Effector CD4-positive, alpha-beta T cell (primary cell): ENCODE results near the gene PLXDC2.

ENCODE experiments used
- DNase-seq: peaks from one replicate; pipeline ENCODE4 v3.0.0-alpha.2; 2020

PLXDC2 gene

DNA sequence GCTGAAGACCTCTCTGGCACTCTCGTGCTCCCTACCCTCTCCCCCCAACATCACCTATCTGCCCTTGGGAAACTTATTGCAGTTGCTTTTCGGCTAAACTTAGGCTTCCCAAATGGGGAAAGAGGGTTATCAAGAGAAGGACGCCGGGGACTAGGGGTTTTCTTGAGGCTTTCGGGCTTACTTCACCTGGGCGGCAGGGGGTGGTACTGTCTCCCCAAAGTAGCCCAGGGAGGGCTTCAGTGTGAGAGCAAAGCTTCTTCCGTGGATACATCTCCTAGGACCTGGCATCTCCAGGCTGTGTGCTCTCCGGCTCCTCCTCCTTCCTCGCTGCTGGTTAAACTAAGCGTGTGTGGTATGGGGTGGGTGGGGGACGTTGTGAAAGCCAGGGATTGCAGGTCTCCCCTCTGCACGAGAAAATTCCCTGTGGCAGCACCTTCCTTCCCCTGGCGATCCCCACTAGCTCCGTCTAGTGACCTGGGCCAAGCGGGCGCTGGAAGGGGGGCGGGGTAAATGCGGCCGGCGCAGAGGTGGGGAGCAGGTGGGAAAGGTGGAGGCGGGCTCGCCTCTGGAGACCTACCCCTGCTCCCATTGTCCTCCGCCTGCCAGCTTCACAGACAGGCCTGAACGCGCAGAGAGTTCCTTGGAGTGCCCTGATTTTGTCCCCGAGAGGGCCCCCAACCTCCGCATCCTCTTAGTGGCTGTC lies 1.1 kb downstream of the PLXDC2 start:
- no peak for DNase-seq

DNA sequence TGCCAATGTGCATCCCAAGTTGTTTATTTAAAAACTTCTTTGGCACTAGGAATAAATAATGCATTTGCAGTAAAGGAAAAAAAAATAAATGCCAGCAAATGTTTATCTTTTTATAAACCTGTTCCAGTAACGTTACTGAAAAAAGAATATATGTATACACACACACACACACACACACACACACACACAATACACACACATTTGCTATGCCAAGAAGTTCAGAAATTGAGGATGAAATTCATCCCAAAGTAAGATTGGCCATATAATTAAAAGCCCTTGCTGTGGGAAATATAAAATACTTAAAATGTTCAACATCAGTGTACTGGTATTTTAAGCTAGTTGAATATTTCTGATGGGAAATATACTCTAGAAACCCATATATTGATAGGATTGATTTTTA lies 2.6 kb downstream of the PLXDC2 start:
- no peak for DNase-seq

DNA sequence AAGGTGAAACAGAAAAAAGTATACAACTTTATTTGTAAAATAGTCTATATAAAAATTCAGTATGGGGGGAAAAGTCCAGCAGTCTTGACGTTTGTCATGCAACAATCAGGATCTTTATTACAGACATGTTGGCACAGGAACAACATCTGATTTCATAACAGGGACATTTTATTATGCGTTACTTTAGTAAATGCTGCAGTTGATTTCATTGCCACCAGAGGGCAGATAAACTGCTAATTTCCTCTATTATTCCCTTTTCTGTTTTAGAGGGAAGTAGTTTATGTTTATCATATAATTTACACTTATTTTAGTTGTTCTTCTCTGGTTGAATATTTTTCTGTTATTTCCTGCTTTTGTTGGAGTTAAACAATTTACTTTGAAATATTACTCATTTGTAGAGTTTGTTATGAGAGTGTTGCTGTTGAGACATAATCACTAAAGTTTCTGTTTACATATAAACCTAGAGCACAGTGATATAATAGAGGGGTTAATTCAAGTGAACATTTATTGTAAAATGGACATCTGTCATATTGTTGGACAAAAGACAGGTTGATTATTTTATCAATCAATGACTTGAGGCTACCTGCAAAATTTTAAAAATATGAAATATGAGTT lies 3.3 kb downstream of the PLXDC2 start:
- no peak for DNase-seq

DNA sequence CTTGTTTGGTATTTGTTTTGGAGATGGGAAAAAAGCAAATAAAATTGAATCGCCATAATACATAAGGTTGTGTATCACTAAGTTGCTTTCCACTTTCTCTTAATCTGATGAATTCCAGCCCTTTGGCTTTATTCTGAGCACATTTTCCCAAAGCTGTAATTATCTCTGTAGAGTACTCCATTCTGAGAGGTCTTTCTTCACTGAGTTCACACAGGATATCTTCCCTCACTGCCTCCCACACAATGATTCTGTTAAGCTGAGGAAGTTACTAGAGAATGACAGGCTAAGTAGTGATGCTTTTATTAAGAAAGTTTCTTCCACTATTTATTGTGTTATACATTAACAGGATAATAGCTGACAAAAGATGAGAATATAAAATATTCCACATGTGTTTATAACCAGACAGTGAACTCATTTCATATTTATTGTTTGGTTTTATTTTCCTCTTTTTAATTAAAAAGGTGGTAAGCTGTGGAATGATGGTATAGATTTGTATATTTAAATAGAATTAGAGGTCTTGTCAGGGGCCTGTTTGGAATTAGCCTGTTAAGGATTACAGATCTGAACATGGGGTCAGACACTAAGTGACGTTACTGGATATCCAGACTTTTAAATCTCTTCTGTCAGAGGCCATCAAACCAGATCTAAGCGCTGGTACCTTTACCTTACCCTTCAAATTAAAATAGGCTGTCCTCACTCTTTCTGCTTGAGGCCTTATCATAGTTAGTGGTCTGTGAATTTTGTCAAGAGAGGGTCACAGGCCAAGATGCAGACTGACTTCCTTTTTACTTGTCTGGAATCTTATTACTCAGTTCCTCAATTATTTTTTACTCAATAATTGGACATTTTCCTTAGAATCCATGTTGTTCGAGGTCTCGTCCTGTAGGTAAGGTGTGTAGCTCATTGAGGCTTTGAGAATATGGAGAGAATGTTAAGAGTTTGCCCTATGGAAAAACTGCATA lies 8.4 kb downstream of the PLXDC2 start:
- DNase-seq = no peak

DNA sequence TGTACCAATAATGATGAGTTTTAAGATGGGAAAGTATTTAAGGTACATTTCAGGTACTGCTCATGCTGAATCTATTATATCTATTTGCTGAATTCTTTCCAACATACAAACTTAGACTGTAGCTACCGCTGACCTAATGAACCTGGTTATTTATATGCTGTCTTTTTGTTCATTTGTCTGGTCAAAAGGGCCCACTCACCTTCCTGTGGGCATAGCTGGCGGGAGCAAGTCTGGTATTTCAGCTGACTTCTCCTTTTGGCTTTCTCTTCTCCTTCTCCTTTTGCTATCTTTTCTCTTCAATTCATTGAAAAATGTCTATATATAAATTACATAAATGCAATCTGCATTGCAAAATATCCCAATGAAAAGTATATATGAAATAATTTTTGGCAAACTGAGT lies 9.5 kb downstream of the PLXDC2 start:
- DNase-seq = no peak

DNA sequence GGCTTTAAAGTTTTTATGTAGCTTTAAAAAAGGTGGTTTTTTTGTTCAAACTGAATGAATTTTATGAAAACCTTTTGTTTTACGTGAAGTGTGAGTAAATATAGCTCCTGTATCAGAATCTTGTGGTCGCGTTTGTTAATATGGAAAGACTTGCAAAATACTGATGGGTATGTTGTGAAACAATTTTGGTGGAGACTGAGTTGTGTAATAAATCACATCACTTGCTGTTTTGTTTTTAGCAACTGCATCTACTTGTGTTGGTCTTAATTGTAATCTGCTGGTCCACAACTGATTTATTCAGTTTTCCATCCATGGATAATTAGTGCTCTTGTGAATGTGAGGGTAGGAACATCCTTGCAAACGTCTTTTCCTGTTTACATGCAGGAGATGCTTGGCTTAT lies 10.5 kb downstream of the PLXDC2 start:
- no peak for DNase-seq

DNA sequence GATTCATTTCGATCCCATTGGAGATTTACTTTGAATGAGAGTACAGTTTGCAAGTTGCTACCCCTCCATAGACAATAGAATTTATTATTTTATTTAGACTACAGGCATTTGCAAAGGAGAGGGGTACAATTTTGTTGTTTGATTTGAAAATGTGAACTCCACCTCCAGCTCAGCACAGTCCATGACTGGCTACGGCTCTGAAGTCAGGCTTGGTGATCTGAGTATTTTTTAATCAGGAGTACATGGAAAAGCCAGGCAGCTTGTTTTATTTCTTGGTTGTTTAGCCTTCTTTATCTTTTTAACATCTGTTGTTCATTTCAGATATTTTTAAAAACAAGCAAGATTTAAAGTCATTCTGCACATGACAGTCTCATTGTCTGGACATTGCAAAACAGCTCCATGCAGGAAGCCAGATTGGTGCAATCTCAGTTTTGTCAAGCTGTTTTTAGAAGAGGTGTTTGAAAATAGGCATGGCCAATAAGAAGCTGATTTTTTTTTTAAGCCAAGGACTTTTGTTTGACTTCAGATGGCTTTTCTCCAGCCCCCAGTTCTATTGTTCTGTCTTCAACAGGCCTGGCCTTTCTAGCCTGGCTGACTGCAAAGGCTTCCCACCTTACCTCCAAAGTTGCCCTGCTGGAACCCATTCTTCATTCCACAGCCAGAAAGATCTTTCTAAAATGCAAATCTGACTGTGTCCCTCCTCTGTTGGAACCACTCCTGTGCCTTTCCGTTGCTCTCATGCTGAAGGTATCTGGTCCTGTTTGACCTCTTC lies 12.2 kb downstream of the PLXDC2 start:
- no peak for DNase-seq

DNA sequence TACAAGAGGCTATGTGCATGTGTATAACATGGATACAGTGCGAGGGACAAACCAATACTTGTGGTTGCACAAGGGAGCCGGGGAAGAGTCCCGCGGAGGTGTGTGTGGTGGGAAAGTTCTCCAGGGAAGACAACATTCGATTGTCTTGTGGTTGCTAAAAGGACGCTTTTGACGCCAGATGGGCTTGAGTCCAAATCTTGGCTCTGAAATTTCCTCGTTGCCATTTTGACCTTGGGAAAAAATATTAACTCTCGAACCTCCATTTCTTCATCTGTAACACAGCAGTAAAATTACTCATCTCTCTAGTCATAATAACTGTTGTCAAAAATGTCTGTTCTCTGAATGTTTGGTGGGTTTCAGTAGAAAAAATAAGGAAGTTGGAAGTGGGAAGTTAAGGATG lies 16.5 kb downstream of the PLXDC2 start:
- DNase-seq = no peak

DNA sequence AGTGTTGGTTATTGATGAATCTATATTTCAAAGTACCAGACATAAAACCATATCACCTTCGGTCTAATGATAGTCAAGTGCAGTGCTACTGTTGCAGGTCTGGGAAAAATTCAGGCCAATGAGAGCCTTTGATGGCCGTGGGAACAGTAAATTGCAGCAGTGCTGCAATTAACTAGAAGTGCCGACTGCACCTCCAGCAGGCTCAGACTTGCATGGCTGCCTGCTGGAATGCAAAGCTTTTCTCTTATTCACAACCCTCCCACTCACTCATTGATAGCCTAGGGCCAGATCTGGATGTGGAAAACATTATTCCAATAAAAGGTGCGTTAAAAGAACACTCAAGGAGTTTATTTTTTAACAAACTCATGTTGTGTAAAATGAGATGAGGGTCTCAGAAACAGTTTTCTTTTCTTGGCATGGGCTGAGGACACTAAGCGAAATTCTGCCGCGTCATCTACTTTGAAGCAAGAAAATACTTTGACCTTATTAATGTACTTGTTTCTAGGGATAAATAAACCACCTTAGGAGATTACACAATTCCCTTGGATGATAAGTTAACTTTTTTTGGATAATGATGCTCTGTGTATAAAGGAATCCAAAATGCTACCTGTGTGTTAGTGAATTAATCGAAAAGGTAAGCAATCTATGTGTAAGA lies 17.1 kb downstream of the PLXDC2 start:
- no peak for DNase-seq

DNA sequence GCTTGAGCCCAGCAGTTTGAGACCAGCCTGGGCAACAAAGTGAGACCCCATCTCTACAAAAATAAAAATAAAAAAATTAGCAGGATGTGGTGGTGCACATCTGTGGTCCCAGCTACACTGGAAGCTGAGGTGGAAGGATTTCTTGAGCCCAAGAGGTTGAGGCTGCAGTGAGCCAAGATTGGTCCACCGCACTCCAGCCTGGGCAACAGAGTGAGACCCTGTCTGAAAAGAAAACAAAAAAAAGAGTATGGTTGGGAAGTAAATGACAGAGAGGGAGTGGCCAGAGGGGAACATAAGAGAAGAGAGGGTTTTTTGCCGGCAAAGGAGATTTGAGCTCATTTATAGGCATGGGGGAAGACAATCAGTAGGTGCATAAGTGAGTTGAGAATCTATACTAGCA lies 19.7 kb downstream of the PLXDC2 start:
- no peak for DNase-seq

DNA sequence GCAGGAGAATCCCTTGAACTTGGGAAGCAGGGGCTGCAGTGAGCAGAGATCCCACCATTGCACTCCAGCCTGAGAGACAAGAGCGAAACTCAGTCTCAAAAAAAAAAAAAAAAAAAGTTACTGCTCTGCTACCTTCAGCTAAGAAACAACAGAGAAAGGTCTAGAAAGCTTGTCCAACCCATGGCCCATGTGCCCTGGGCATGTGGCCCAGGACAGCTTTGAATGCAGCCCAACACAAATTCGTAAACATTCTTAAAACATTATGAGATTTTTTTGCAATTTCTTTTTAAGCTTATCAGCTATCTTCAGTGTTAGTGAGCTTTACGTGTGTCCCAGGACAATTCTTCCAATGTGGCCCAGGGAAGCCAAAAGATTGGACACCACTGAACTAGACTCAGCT lies 22.9 kb downstream of the PLXDC2 start:
- DNase-seq = no peak

DNA sequence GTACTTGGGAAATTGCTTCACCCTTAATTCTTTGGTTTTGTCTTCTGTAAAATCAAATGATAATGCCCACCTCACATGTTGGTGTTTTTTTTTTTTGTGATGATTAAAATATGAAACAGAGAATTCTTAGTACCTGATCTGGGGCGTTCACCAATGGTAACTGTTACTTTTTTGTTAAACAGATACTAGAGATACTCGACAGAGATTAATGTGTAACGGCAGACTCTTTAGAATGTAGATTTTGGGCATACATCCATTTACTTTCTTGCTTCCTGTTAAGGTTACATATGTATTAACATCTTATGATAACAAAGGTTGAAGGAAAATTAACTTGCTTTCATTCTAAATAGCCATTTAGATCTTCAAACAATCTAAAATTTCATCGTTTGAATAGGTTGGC lies 23.3 kb downstream of the PLXDC2 start:
- DNase-seq = no peak

DNA sequence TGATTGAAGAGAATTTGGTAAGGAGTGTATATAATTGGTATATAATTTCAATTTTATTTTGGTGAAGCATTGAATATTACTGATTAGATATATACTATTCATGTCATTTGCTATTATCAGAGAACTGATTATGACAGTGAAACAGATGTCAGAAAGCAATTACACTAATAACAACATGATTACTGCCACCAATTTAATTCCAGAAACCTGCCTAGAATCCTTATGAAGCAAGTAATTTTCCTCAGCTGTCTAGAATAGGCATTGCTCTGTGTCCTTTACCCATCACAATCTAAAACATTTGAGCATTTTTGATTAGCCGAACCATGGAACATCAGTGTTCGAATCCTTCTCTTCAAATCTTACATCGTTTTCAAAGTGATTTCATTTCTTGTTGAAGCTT lies 24.5 kb downstream of the PLXDC2 start:
- no peak for DNase-seq

DNA sequence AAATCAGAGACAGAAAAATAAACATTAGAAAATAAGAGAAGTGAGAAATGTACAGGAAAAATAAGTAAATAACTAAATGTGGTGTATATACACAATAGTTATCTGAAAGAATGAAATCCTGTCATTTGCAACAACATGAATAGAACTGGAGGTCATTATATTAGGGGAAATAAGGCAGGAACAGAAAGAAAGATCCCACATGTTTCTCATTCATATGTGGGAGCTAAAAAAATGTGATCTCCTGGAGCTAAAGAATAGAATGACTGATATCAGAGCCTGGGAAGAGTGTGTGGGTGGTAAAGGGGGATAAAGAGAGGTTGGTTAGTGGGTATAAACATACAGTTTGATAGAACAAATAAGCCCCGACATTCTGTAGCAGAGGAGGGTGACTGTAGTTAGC lies 27.3 kb downstream of the PLXDC2 start:
- DNase-seq = no peak

DNA sequence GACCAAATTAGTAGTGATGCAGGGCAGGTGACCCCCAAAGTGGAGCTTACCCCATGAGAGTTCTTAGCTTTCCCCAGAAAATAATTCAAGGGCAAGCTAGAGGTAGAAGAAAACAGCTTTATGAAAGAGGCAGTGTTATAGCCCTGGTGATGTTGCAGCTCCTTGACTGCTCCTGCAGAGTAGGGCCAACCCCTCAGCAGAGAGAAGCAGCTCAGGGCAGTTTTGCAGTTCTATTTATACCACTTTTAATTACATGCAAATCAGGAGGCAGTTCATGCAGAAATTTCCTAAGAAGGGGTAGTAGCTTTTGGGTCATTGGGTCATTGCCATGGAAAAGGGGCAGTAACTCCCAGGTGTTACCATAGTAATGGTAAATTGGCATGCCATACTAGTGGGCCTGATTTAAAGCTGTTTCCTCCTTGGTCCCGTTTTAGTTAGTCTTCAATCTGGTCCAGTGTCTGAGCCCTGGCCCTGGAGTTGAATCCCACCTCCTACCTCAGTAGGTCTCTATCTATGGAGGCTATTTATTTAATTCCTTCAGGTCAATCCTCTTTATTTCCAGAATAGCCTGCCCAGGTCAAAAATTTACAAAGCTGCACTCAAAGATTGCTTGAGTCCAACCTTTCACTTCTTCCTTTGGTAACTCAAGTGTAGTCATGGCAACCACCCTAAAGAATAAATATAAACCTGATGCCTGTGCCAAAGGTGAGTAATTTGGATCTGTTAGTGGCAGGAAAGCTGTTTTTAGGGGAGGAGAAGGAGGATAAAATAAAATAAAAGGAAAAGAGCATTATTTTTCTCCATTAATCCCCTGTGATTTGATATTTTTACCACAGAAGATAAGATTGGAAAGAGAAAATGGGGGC lies 29.5 kb downstream of the PLXDC2 start:
- DNase-seq = no peak

DNA sequence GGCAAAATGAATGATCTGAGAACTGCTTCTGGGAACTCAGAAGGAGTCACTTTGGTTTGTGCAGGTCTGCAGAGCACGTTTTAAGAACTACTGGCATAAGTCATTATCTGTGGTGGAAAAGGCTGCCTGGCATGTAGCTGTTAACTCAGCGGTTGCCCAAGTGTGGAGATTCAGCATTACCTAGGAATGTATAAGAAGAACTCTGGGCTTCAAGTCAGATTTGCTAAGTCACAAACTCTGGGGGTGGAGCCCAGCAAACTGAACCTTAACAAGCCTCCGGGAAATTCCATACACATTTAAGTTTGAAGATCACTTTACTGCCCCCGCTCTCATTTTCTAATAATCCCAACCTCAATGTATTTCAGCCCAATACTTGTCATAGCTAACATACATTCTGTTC lies 31.1 kb downstream of the PLXDC2 start:
- no peak for DNase-seq

DNA sequence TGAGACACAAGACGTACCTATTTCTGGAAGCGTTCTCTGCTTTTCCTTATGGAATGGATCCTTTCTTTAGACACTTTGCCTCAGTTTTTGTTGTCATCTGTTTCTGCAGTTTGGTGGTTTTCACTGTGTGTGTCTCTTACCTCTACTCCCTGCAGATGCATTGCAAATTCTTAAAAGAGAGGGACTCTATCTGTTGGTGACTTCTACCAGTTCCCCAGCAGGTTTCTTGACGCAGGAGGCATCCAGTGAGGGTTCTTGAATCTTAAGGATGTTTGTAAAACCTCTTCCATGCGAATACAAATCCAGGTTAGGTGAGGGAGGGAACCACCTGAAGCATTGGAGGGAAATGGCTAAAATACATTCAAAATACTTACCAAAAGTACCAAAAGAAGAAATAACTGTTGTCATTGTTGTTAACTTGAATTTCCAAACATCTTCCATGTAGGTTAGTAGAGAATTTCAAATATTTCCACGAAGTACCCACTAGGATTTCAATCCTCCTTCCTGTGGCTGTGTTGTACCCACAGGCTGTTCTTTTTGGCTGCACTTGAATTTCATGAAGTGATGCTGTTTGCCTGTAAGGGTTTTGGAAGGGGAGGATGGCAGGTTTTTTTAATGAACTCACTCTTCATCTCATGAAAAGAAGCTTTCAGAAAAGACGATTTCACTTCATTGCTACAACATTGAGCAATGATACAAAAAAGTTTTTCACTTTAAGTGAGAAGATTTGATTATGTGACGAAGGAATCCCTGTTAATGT lies 32.2 kb downstream of the PLXDC2 start:
- DNase-seq = no peak

DNA sequence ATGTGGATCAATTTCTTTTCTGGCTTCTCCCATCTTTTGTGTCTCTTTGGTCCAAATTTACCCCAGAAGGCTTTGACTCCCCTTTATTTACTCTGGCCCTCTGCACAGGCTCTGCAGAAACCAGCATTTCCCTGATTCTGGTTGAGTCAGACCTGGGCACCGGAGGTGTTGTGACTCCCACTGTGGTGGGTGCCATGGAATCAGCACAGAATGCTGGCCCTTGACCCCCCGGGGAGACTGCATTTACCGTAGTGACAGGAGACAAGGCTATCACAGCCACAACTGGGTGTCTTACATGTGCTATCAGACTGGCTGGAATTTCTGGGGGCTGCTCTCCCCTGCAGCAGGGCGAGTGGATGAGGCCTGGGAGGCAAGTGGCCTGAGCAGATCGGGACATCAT lies 37.6 kb downstream of the PLXDC2 start:
- DNase-seq = no peak

DNA sequence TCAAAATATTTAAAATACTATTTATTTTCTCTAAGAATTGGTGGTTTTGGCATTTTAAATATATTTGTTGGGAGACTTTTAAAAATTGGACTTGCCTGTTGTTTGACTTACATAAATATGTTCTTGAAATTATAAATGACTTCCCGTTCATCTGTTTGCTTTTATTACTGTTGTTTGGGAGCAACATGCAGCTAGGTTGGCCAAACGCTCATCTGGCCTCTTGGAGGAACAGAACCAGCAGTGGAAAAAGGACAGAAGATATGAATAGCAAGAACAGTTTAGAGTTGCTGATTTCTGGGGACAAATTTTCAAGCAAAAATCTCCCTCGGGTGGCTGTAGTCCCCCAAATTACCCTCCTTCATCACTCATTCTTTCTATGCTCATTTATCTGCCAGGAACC lies 41.6 kb downstream of the PLXDC2 start:
- no peak for DNase-seq

DNA sequence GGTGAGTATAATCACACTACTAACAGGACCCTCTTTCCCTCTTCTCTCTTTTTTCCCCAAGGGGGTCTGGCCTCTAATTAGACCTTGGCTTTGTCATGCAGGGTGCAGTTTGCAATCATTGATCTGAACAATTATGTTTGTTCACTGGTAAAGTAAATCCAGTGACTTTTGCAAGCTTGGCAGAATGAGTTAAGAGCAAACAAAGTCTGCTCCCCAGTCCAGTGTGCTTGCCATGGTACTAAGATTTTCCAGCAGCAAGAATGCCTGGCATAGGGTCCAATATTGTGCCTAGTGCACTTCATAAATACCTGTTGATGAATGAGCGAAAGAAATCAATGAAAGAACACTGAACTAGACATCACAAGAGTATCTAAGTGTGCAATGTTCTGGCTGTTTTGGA lies 43.9 kb downstream of the PLXDC2 start:
- no peak for DNase-seq
